Spleen (tissue), 11 donors: Measurements from ENCODE around the gene AKAP13. TPM values are rescaled to one million over a fixed set of nuclear protein-coding genes. Genes with fewer than 3 reads are reported as not detected.
"Not testable (repeated sequence)": the region's sequence is repeated elsewhere in the genome, so short reads cannot be mapped to it uniquely, and the experiment has no call there.

Experiments
- DNase-seq: peaks from one replicate; pipeline ENCODE4 v3.0.0-alpha.2; 2020
- H3K27ac ChIP-seq, 8 donors: fragments of 200-600 bp; sonication (generic) in 7 of 8; 1 replicate in 4 of 8; 2 replicates in 4 of 8; pipeline versions ENCODE4 v1.5.0 to v1.8.0; 2016 to 2021; ENCODE audit warnings: inconsistent platforms in 4 of 8, mild to moderate bottlenecking in 4 of 8, moderate library complexity in 1 of 8
- H3K27me3 ChIP-seq, 7 donors: fragments of 200-600 bp; sonication (generic) in 6 of 7; replicated peaks in 1 of 7; 1 replicate in 4 of 7; 2 replicates in 3 of 7; pipeline versions ENCODE4 v1.5.0 to v1.8.0; 2016 to 2021; ENCODE audit warnings: inconsistent platforms in 3 of 7, mild to moderate bottlenecking in 1 of 7
- H3K36me3 ChIP-seq, 6 donors: fragments of 200-600 bp; sonication (generic) in 5 of 6; 1 replicate in 4 of 6; 2 replicates in 2 of 6; pipeline versions ENCODE4 v1.5.0 to v1.8.0; 2016 to 2021; ENCODE audit warnings: inconsistent platforms in 2 of 6
- H3K4me1 ChIP-seq, 6 donors: fragments of 200-600 bp; sonication (generic) in 5 of 6; 1 replicate in 3 of 6; 2 replicates in 3 of 6; pipeline versions ENCODE4 v1.5.0 to v1.8.0; 2016 to 2021; ENCODE audit warnings: inconsistent platforms in 3 of 6
- H3K4me3 ChIP-seq, 8 donors: fragments of 200-600 bp; sonication (generic) in 7 of 8; 1 replicate in 4 of 8; 2 replicates in 4 of 8; pipeline versions ENCODE4 v1.5.0 to v1.8.0; 2016 to 2021; ENCODE audit warnings: inconsistent platforms in 4 of 8, mild to moderate bottlenecking in 4 of 8, moderate library complexity in 2 of 8
- H3K9me3 ChIP-seq, 8 donors: fragments of 200-600 bp; sonication (generic) in 7 of 8; 1 replicate in 4 of 8; 2 replicates in 4 of 8; pipeline versions ENCODE4 v1.5.0 to v1.8.0; 2016 to 2021; ENCODE audit warnings: inconsistent platforms in 4 of 8
- CTCF ChIP-seq, 11 experiments: fragments of 200-600 bp in 7 of 11; fragments of 450-650 bp in 4 of 11; sonication (generic) in 4 of 11; IDR thresholded peaks in 8 of 11; conservative IDR thresholded peaks in 3 of 11; 1 replicate in 7 of 11; 2 replicates in 4 of 11; pipeline versions ENCODE4 v1.4.0 to v1.8.0; 2016 to 2021; ENCODE audit warnings: antibody characterized with exemption in 11 of 11, inconsistent platforms in 4 of 11, mild to moderate bottlenecking in 1 of 11
- POLR2A ChIP-seq, 3 donors: fragments of 450-650 bp; IDR thresholded peaks; one replicate each; pipeline ENCODE4 v1.5.1; 2017; ENCODE audit warnings: antibody characterized with exemption in 3 of 3, mild to moderate bottlenecking in 1 of 3
- POLR2AphosphoS5 ChIP-seq, 3 donors: sonication (generic); formaldehyde crosslinking; IDR thresholded peaks; one replicate each; pipeline ENCODE4 v1.5.1; 2017; ENCODE audit warnings: antibody characterized with exemption in 3 of 3
- WGBS, 5 donors: extraction: QIAGEN DNeasy Blood & Tissue Kit in 3 of 5; methylation state at CpG; one replicate each; pipeline versions ENCODE4 v1.1.5 to v1.1.7; 2013 to 2018; 5-methylcytosine and 5-hydroxymethylcytosine counted together
- intact Hi-C: fragments of 100-400 bp; cut with DNase I; formaldehyde crosslinking; loops from one replicate; pipeline ENCODE4 v1.15.0; 2023; ENCODE audit warnings: low total_unique reads
- polyA plus RNA-seq, 3 donors: library from polyadenylated mRNA; stranded (reverse); fragments of 200-250 nt; gene quantifications; one replicate each; pipeline ENCODE4 v1.2.1, GENCODE V29; 2013
- total RNA-seq, 7 donors: library from RNA; depleted of rRNA in 3 of 7; stranded (reverse); fragments of >200 nt in 3 of 7; fragmentation: NEBNext Ultra II Directional in 4 of 7; extraction: Animal tissue kit (Norgen Biotek cat#: 25700) in 4 of 7; gene quantifications; one replicate each; pipeline versions ENCODE4 v1.1.0 to v1.2.1, GENCODE V29; 2016 to 2021
- donor health status: healthy with polysubstance abuse.
- donor health status: DM: no; HTN: no; CAD: no; lungs with moderate emphysema.
- donor health status: DM: no; HTN: no; CAD: no.
- donor health status: Bipolar disorder and iron deficiency.
- donor health status: healthy.
- donor health status: DM: no; HTN: no; CAD: no.
- donor health status: DM: yes; HTN: yes; CAD: no.

Gene AKAP13
- total and polyA plus RNA-seq, 10 donors, result 35.4 to 413 (median 260) TPM

DNA sequence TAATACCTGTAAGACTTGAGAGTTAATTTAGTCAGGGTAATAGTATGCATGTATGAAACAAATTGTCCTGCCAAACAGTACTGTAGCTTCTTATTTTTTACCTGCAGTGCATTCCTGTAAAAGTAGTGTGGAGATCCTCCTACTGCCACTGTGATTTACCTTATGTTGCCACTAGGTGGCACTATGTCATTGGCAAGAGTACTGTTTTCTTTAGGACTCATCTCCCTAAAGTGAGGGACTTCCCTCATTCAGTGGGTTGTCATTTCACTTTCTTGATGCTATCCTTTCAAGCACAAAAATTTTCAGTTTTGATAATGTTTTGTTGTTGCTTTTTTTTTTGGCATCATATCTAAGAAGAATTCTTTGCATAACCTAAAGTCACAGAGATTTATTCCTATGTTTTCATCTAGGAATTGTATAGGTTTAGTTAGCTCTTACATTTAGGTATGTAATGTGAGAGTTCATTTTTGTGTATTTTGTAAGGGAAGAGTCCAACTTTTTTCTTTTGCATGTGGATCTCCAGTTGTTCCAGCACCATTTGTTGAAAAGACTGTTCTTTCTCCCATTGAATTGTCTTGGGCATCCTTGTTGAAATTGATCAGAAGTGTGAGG is 105.7 kb downstream of the AKAP13 start:
- Histone ChIP-seq H3K27ac (no peak overlapping the region), H3K9me3 (no peaks in the 10 kb centered on the region), H3K27me3 (no peaks in the 10 kb centered on the region), H3K36me3 (peaks cover 0 to 16% (median 3%) of the 10 kb centered on the region in 6 donors), H3K4me3 (no peak overlapping the region), H3K4me1 (peaks cover 3 to 69% (median 53%) of the 10 kb centered on the region in 6 donors)
- DNase-seq, result no peak
- intact Hi-C loops, result loop anchor here (10.0 kb wide), 1 partner anchor 349 kb away; no protein-coding TSS in a partner anchor
- TF ChIP-seq POLR2A (IDR thresholded peaks at IDR 0.05) (no peak), CTCF (IDR thresholded peaks at IDR 0.05 in 8 of 11, conservative IDR thresholded peaks at IDR 0.05 in 3 of 11) (peak; percentile 52 to 93 (median 83)), POLR2AphosphoS5 (IDR thresholded peaks at IDR 0.05) (peak in 1 of 3 donors; percentile 46)

DNA sequence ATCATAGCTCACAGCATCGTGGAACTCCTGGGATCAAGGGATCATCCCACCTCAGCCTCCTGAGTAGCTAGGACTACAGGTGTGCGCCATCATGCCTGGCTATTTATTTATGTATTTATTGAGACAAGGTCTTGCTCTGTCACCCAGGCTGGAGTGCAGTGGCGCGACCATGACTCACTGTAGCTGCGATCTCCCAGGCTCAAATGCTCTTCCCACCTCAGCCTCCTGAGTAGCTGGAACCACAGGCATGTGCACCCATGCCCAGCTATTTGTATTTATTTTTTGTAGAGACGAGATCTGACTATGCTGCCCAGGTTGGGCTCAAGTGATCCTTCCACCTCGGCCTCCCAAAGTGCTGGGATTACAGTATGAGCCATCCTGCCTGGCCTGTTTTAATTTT is 107.4 kb downstream of the AKAP13 start:
- not testable (repeated sequence) for H3K9me3 ChIP-seq, DNase-seq, H3K27me3 ChIP-seq, H3K4me3 ChIP-seq, H3K27ac ChIP-seq
- peaks cover 0 to 16% (median 3%) of the 10 kb centered on the region in 6 donors for H3K36me3 ChIP-seq
- WGBS, 5 donors, result 95 to 97% (median 96%) methylated on average over 7 of the region's 7 CpGs
- intact Hi-C loops, result loop anchor here (10.0 kb wide), 1 partner anchor 347 kb away; no protein-coding TSS in a partner anchor
- peaks cover 0 to 69% (median 47%) of the 10 kb centered on the region in 6 donors for H3K4me1 ChIP-seq

- Histone ChIP-seq H3K4me3 (no peak overlapping the region), H3K4me1 (peaks cover 0 to 73% (median 46%) of the 10 kb centered on the region in 6 donors), H3K27me3 (no peaks in the 10 kb centered on the region), H3K36me3 (peaks cover 0 to 16% (median 3%) of the 10 kb centered on the region in 6 donors), H3K27ac (no peak overlapping the region), H3K9me3 (no peaks in the 10 kb centered on the region)
- intact Hi-C loops, result loop anchor here (10.0 kb wide), 1 partner anchor 346 kb away; no protein-coding TSS in a partner anchor
- WGBS, 5 donors, result 67 to 81% (median 71%) methylated on average over 1 of the region's 1 CpG
- TF ChIP-seq POLR2A (IDR thresholded peaks at IDR 0.05) (no peak), CTCF (IDR thresholded peaks at IDR 0.05 in 8 of 11, conservative IDR thresholded peaks at IDR 0.05 in 3 of 11) (no peak), POLR2AphosphoS5 (IDR thresholded peaks at IDR 0.05) (no peak)
- no peak for DNase-seq
These were observed 108.6 kb downstream of the AKAP13 start for GRCh38 chr15:85488997-85489396.

GRCh38 chr15:85489773-85490493 is 109.5 kb downstream of the AKAP13 start:
- H3K4me1 ChIP-seq, result peaks cover 5 to 76% (median 47%) of the 10 kb centered on the region in 6 donors
- no peak for TF ChIP-seq CTCF (IDR thresholded peaks at IDR 0.05 in 8 of 11, conservative IDR thresholded peaks at IDR 0.05 in 3 of 11)
- TF ChIP-seq POLR2A (IDR thresholded peaks at IDR 0.05), result no peak
- TF ChIP-seq POLR2AphosphoS5 (IDR thresholded peaks at IDR 0.05), result no peak
- 42 to 73% (median 54%) methylated on average over 3 of the region's 3 CpGs for WGBS, 5 donors
- no peaks in the 10 kb centered on the region for H3K9me3 ChIP-seq
- no peak for DNase-seq
- H3K36me3 ChIP-seq, result peaks cover 0 to 16% (median 3%) of the 10 kb centered on the region in 6 donors
- H3K27me3 ChIP-seq, result no peaks in the 10 kb centered on the region
- H3K27ac ChIP-seq, result no peak overlapping the region
- no peak overlapping the region for H3K4me3 ChIP-seq
- intact Hi-C loops, result loop anchor here (10.0 kb wide), 1 partner anchor 345 kb away; no protein-coding TSS in a partner anchor
